Fibroblast of lung (primary cell): ENCODE data around the gene LLPH.

ENCODE experiments used
- CTCF ChIP-seq, 2 donors: IDR thresholded peaks in 1 of 2; conservative IDR thresholded peaks in 1 of 2; 1 replicate in 1 of 2; 2 replicates in 1 of 2; pipeline ENCODE4 v1.5.1; 2011 to 2012; ENCODE audit warnings: low read length in 2 of 2, control low read depth in 1 of 2, inconsistent platforms in 1 of 2, low read depth in 1 of 2, mild to moderate bottlenecking in 1 of 2
- EZH2 ChIP-seq: IDR thresholded peaks from 2 replicates; pipeline ENCODE4 v1.5.1; 2012; ENCODE audit warnings: low read length, control low read depth, mild to moderate bottlenecking; ENCODE audit errors: missing control alignments

- TF ChIP-seq CTCF (conservative IDR thresholded peaks at IDR 0.05 in 1 of 2, IDR thresholded peaks at IDR 0.05 in 1 of 2; ENCODE audit: low read depth in 1 of 2, low read length in 2 of 2) (no peak), EZH2 (no peak)
Measured at GRCh38 chr12:66168410-66168809, 37.9 kb upstream of the LLPH start.
